ENCODE measurements around the gene COQ8B. TPM values are rescaled to one million over a fixed set of nuclear protein-coding genes. Genes with fewer than 3 reads are reported as not detected.

Gene COQ8B
- total RNA-seq, 2 experiments from 2014 or later: 23.2 to 24.0 TPM

GRCh38 chr19:40716031-40716481 lies 630 bp downstream of the COQ8B start:
- H3K27me3 Mint-ChIP-seq: no peaks in the 10 kb centered on the region
- H3K4me3 Mint-ChIP-seq: peak overlapping the region; percentile 94
- peak; percentile 37 for ATAC-seq
- peaks cover 49% of the 10 kb centered on the region for H3K4me1 Mint-ChIP-seq (ENCODE audit: low read depth)
- intact Hi-C loops (cut with micrococcal nuclease): loop anchor here (5.0 kb wide), 2 partner anchors 36 to 54 kb away; partner anchors contain the start of genes ACTMAP and SNRPA
- no peaks in the 10 kb centered on the region for H3K9me3 Mint-ChIP-seq
- H3K27ac Mint-ChIP-seq: peak overlapping the region; percentile 96
- peaks cover 10% of the 10 kb centered on the region for H3K36me3 Mint-ChIP-seq (ENCODE audit: low read depth)
- DNase-seq: peak; percentile 93
- CTCF ChIA-PET: interaction anchor here (0.6 to 1.7 kb wide), 8 partner anchors 53 to 132 kb away, joined by 3 to 6 read pairs (median 4); partner anchors contain the start of gene EGLN2
- no peak for TF ChIP-seq CTCF (IDR thresholded peaks at IDR 0.05)
- POLR2A ChIA-PET: interaction anchor here (0.7 to 1.8 kb wide), 6 partner anchors 12 to 62 kb away, joined by 3 to 9 read pairs (median 4); partner anchors contain the start of genes ACTMAP, NUMBL and RAB4B

- ATAC-seq (peak; percentile 68), DNase-seq (peak; percentile 96)
- Mint-ChIP-seq H3K4me3 (peak overlapping the region; percentile 94), H3K9me3 (no peaks in the 10 kb centered on the region), H3K4me1 (ENCODE audit: low read depth) (peaks cover 38% of the 10 kb centered on the region), H3K27me3 (no peaks in the 10 kb centered on the region), H3K27ac (peak overlapping the region; percentile 96), H3K36me3 (ENCODE audit: low read depth) (peaks cover 12% of the 10 kb centered on the region)
- CTCF ChIA-PET: no interaction called here
- intact Hi-C loops (cut with micrococcal nuclease): loop anchor here (5.0 kb wide), 2 partner anchors 38 to 52 kb away; partner anchors contain the start of genes ACTMAP and SNRPA
- no peak for TF ChIP-seq CTCF (IDR thresholded peaks at IDR 0.05)
- POLR2A ChIA-PET: interaction anchor here (0.6 to 1.6 kb wide), 2 partner anchors 24 to 91 kb away, joined by 3 to 5 read pairs; partner anchors contain the start of gene NUMBL
Measured at GRCh38 chr19:40714441-40715299, 2.0 kb downstream of the COQ8B start.

- Mint-ChIP-seq H3K4me1 (ENCODE audit: low read depth) (peaks cover 34% of the 10 kb centered on the region), H3K36me3 (ENCODE audit: low read depth) (peaks cover 14% of the 10 kb centered on the region), H3K4me3 (peak overlapping the region; percentile 94), H3K9me3 (no peaks in the 10 kb centered on the region), H3K27ac (peak overlapping the region; percentile 96), H3K27me3 (no peaks in the 10 kb centered on the region)
- CTCF ChIA-PET: no interaction called here
- POLR2A ChIA-PET: interaction anchor here (0.6 to 1.6 kb wide), 3 partner anchors 15 to 91 kb away, joined by 3 to 5 read pairs (median 3); partner anchors contain the start of gene NUMBL
- intact Hi-C loops (cut with micrococcal nuclease): no loop called here
- ATAC-seq: no peak
- no peak for TF ChIP-seq CTCF (IDR thresholded peaks at IDR 0.05)
- DNase-seq: no peak
Measured at GRCh38 chr19:40713939-40714338, 2.7 kb downstream of the COQ8B start.

GRCh38 chr19:40709817-40710216 lies 6.9 kb downstream of the COQ8B start:
- ChIA-PET CTCF (no interaction called here), POLR2A (no interaction called here)
- intact Hi-C loops (cut with micrococcal nuclease): no loop called here
- Mint-ChIP-seq H3K36me3 (ENCODE audit: low read depth) (peaks cover 25% of the 10 kb centered on the region), H3K4me1 (ENCODE audit: low read depth) (peaks cover 17% of the 10 kb centered on the region), H3K4me3 (no peak overlapping the region), H3K27ac (no peak overlapping the region), H3K9me3 (no peaks in the 10 kb centered on the region), H3K27me3 (no peaks in the 10 kb centered on the region)
- TF ChIP-seq CTCF (IDR thresholded peaks at IDR 0.05): no peak
- DNase-seq: no peak
- no peak for ATAC-seq

GRCh38 chr19:40707615-40708014 lies 9.1 kb downstream of the COQ8B start:
- ATAC-seq (no peak), DNase-seq (no peak)
- H3K27ac Mint-ChIP-seq: no peak overlapping the region
- H3K27me3 Mint-ChIP-seq: no peaks in the 10 kb centered on the region
- peaks cover 31% of the 10 kb centered on the region for H3K36me3 Mint-ChIP-seq (ENCODE audit: low read depth)
- H3K4me1 Mint-ChIP-seq (ENCODE audit: low read depth): peaks cover 5% of the 10 kb centered on the region
- TF ChIP-seq CTCF (IDR thresholded peaks at IDR 0.05): no peak
- CTCF ChIA-PET: no interaction called here
- intact Hi-C loops (cut with micrococcal nuclease): no loop called here
- H3K4me3 Mint-ChIP-seq: no peak overlapping the region
- POLR2A ChIA-PET: interaction anchor here (0.9 kb wide), 2 partner anchors 16 to 41 kb away, joined by 3 read pairs; no protein-coding TSS in a partner anchor
- no peaks in the 10 kb centered on the region for H3K9me3 Mint-ChIP-seq
